Liver (tissue), 9 donors: ENCODE measurements around the gene USH2A. TPM values are rescaled to one million over a fixed set of nuclear protein-coding genes. Genes with fewer than 3 reads are reported as not detected.

Source experiments
- DNase-seq: peaks from one replicate; pipeline ENCODE4 v3.0.0-alpha.2; 2017; ENCODE audit warnings: low spot score
- H3K27ac ChIP-seq, 2 donors: one replicate each; pipeline ENCODE4 v1.7.0; 2013; ENCODE audit warnings: inconsistent platforms in 2 of 2, low read length in 2 of 2, control low read depth in 1 of 2, low read depth in 1 of 2, mild to moderate bottlenecking in 1 of 2
- H3K27me3 ChIP-seq, 4 donors: one replicate each; pipeline versions ENCODE4 v1.6.1 to v1.7.0; 2013; ENCODE audit warnings: low read length in 3 of 4, inconsistent platforms in 1 of 4, mild to moderate bottlenecking in 1 of 4, moderate library complexity in 1 of 4; ENCODE audit not compliant: control insufficient read depth in 4 of 4, insufficient read depth in 4 of 4
- H3K36me3 ChIP-seq, 4 donors: one replicate each; pipeline versions ENCODE4 v1.6.1 to v1.7.0; 2013; ENCODE audit warnings: low read length in 3 of 4, mild to moderate bottlenecking in 3 of 4, low read depth in 1 of 4, moderate library complexity in 1 of 4; ENCODE audit not compliant: control insufficient read depth in 4 of 4, insufficient read depth in 3 of 4
- H3K4me1 ChIP-seq, 4 donors: one replicate each; pipeline versions ENCODE4 v1.6.1 to v1.7.0; 2013; ENCODE audit warnings: low read length in 3 of 4, mild to moderate bottlenecking in 3 of 4, moderate library complexity in 1 of 4; ENCODE audit not compliant: control insufficient read depth in 4 of 4, insufficient read depth in 4 of 4
- H3K4me3 ChIP-seq, 3 donors: one replicate each; pipeline versions ENCODE4 v1.6.1 to v1.7.0; 2013; ENCODE audit warnings: low read length in 3 of 3, control low read depth in 1 of 3, low read depth in 1 of 3, mild to moderate bottlenecking in 1 of 3
- H3K9ac ChIP-seq, 2 donors: one replicate each; pipeline ENCODE4 v1.7.0; 2013; ENCODE audit warnings: low read length in 2 of 2, mild to moderate bottlenecking in 2 of 2, moderate library complexity in 2 of 2, control low read depth in 1 of 2, low read depth in 1 of 2
- H3K9me3 ChIP-seq, 4 donors: one replicate each; pipeline versions ENCODE4 v1.6.1 to v1.7.0; 2013; ENCODE audit warnings: low read length in 3 of 4; ENCODE audit not compliant: control insufficient read depth in 4 of 4
- EGR1 ChIP-seq, 2 donors: IDR thresholded peaks; 2 replicates each; pipeline ENCODE4 v1.6.1; 2016 to 2018; ENCODE audit warnings: antibody characterized with exemption in 2 of 2, low read depth in 2 of 2
- FOXA1 ChIP-seq: IDR thresholded peaks from 2 replicates; pipeline ENCODE4 v1.6.1; 2016; ENCODE audit warnings: antibody characterized with exemption
- FOXA2 ChIP-seq: IDR thresholded peaks from 2 replicates; pipeline ENCODE4 v1.6.1; 2016; ENCODE audit warnings: antibody characterized with exemption
- GABPA ChIP-seq, 2 donors: IDR thresholded peaks in 1 of 2; conservative IDR thresholded peaks in 1 of 2; 2 replicates each; pipeline ENCODE4 v1.6.1; 2016; ENCODE audit warnings: antibody characterized with exemption in 2 of 2, mild to moderate bottlenecking in 1 of 2, moderate library complexity in 1 of 2
- HNF4A ChIP-seq, 2 donors: conservative IDR thresholded peaks; 2 replicates each; pipeline ENCODE4 v1.6.1; 2016; ENCODE audit warnings: antibody characterized with exemption in 2 of 2, mild to moderate bottlenecking in 2 of 2
- HNF4G ChIP-seq: IDR thresholded peaks from 2 replicates; pipeline ENCODE4 v1.6.1; 2016; ENCODE audit warnings: antibody characterized with exemption
- JUND ChIP-seq, 2 donors: IDR thresholded peaks; 2 replicates each; pipeline ENCODE4 v1.6.1; 2016; ENCODE audit warnings: antibody characterized with exemption in 2 of 2
- NR2F2 ChIP-seq: IDR thresholded peaks from 2 replicates; pipeline ENCODE4 v1.6.1; 2016; ENCODE audit warnings: antibody characterized with exemption
- RAD21 ChIP-seq, 2 donors: IDR thresholded peaks; 2 replicates each; pipeline ENCODE4 v1.6.1; 2016; ENCODE audit warnings: antibody characterized with exemption in 2 of 2, mild to moderate bottlenecking in 2 of 2
- RXRA ChIP-seq, 2 donors: IDR thresholded peaks; 2 replicates each; pipeline ENCODE4 v1.6.1; 2017 to 2018; ENCODE audit warnings: antibody characterized with exemption in 2 of 2, mild to moderate bottlenecking in 1 of 2
- SP1 ChIP-seq: IDR thresholded peaks from 2 replicates; pipeline ENCODE4 v1.6.1; 2018; ENCODE audit warnings: antibody characterized with exemption, mild to moderate bottlenecking
- TAF1 ChIP-seq: conservative IDR thresholded peaks from 2 replicates; pipeline ENCODE4 v1.6.1; 2016; ENCODE audit warnings: antibody characterized with exemption, mild to moderate bottlenecking
- YY1 ChIP-seq: IDR thresholded peaks from 2 replicates; pipeline ENCODE4 v1.6.1; 2016; ENCODE audit warnings: antibody characterized with exemption, mild to moderate bottlenecking
- WGBS: extraction: QIAGEN DNeasy Blood & Tissue Kit; methylation state at CpG from one replicate; pipeline ENCODE4 v1.1.7; 2013; 5-methylcytosine and 5-hydroxymethylcytosine counted together
- polyA plus RNA-seq, 2 donors: library from polyadenylated mRNA; stranded (reverse) in 1 of 2; unstranded in 1 of 2; fragments of 200-250 nt in 1 of 2; fragments of >200 nt in 1 of 2; fragmentation: Nextera tagmentation in 1 of 2; extraction: Ambion mirVana in 1 of 2; gene quantifications; one replicate each; pipeline versions ENCODE4 v1.2.1 to v1.2.3, GENCODE V29; 2013 to 2015
- total RNA-seq, 2 donors: library from RNA; depleted of rRNA; stranded (reverse); fragments of >200 nt; gene quantifications; one replicate each; pipeline ENCODE4 v1.2.3, GENCODE V29; 2014
- TF ChIP-seq, protein P1 (sequence below): fragments of 150-350 bp; IDR thresholded peaks from 2 replicates; pipeline ENCODE4 v1.5.1; 2017; ENCODE audit warnings: improper control_type of control experiment, low read depth, low read length; ENCODE audit not compliant: missing input control
- TF ChIP-seq, protein P2 (sequence below): IDR thresholded peaks from 2 replicates; pipeline ENCODE4 v1.6.1; 2016; ENCODE audit warnings: antibody characterized with exemption, mild to moderate bottlenecking
- TF ChIP-seq, protein P3 (sequence below): IDR thresholded peaks from 2 replicates; pipeline ENCODE4 v1.6.1; 2016; ENCODE audit warnings: antibody characterized with exemption
- TF ChIP-seq, protein P4 (sequence below): IDR thresholded peaks from 2 replicates; pipeline ENCODE4 v1.6.1; 2016; ENCODE audit warnings: antibody characterized with exemption
- TF ChIP-seq, protein P5 (sequence below): IDR thresholded peaks from 2 replicates; pipeline ENCODE4 v1.6.1; 2016; ENCODE audit warnings: antibody characterized with exemption
- donor health status: healthy.
- donor health status: healthy.
- donor health status: healthy.
- donor health status: healthy.
- donor health status: healthy.

Gene USH2A
- total and polyA plus RNA-seq, 4 donors: 0.14 to 1.0 (median 0.31) TPM

DNA sequence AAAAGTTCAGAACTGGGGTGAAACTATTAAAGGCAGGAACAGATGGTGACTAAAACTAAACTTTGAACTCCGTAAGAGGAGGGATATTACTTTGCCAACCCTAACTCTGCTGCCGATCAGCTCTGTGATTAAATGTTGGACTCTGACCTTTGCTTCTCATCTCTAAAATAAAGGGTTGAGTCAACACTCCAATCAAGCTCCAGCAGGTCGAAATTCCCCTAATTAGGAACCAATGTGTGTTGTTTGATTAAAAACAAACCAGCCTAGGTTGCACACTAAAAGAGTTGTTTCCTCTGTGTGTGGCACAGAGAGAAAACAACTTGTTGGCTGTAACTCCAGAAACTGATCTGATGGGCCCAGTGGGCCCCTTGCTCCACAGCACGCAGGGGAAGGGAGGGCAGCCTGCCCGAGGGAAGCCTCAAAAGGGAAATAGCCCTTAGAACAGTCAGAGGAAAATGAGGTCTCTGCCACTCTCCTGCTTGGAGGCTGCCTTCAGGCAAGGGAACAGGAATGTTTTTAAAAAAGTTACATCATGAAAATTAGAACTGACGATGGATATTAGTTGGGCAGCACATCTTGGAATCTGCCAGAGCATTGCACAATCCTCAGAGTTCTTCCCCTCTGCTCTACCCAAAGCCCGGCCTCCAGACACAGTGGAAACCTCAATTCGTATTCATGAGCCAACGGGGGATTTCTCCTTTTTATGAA lies 786.8 kb downstream of the USH2A start:
- Histone ChIP-seq H3K27ac (peak overlapping the region; percentile 78 to 81), H3K9ac (peak overlapping the region in 1 of 2 donors; percentile 0), H3K4me1 (peaks cover 6 to 78% (median 54%) of the 10 kb centered on the region in 4 donors), H3K4me3 (peak overlapping the region; percentile 6 to 22 (median 7)), H3K9me3 (no peaks in the 10 kb centered on the region), H3K36me3 (peaks cover 0 to 8% (median 5%) of the 10 kb centered on the region in 4 donors), H3K27me3 (no peaks in the 10 kb centered on the region)
- 22% methylated on average over 9 of the region's 9 CpGs for WGBS
- TF ChIP-seq JUND (IDR thresholded peaks at IDR 0.05) (peak; percentile 82 to 86), HNF4A (conservative IDR thresholded peaks at IDR 0.05) (peak; percentile 96 to 98), HNF4G (peak; percentile 96), RXRA (IDR thresholded peaks at IDR 0.05) (peak; percentile 72 to 75), FOXA1 (peak; percentile 79), EGR1 (IDR thresholded peaks at IDR 0.05; ENCODE audit: low read depth in 2 of 2) (peak in 1 of 2 donors; percentile 46), SP1 (peak; percentile 99), GABPA (IDR thresholded peaks at IDR 0.05 in 1 of 2, conservative IDR thresholded peaks at IDR 0.05 in 1 of 2) (no peak), RAD21 (IDR thresholded peaks at IDR 0.05) (peak; percentile 25 to 31), NR2F2 (peak; percentile 45), TAF1 (peak; percentile 11), YY1 (peak; percentile 55), FOXA2 (peak; percentile 69)
- TF ChIP-seq, protein P1, sequence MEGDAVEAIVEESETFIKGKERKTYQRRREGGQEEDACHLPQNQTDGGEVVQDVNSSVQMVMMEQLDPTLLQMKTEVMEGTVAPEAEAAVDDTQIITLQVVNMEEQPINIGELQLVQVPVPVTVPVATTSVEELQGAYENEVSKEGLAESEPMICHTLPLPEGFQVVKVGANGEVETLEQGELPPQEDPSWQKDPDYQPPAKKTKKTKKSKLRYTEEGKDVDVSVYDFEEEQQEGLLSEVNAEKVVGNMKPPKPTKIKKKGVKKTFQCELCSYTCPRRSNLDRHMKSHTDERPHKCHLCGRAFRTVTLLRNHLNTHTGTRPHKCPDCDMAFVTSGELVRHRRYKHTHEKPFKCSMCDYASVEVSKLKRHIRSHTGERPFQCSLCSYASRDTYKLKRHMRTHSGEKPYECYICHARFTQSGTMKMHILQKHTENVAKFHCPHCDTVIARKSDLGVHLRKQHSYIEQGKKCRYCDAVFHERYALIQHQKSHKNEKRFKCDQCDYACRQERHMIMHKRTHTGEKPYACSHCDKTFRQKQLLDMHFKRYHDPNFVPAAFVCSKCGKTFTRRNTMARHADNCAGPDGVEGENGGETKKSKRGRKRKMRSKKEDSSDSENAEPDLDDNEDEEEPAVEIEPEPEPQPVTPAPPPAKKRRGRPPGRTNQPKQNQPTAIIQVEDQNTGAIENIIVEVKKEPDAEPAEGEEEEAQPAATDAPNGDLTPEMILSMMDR: no peak
- TF ChIP-seq, protein P2, sequence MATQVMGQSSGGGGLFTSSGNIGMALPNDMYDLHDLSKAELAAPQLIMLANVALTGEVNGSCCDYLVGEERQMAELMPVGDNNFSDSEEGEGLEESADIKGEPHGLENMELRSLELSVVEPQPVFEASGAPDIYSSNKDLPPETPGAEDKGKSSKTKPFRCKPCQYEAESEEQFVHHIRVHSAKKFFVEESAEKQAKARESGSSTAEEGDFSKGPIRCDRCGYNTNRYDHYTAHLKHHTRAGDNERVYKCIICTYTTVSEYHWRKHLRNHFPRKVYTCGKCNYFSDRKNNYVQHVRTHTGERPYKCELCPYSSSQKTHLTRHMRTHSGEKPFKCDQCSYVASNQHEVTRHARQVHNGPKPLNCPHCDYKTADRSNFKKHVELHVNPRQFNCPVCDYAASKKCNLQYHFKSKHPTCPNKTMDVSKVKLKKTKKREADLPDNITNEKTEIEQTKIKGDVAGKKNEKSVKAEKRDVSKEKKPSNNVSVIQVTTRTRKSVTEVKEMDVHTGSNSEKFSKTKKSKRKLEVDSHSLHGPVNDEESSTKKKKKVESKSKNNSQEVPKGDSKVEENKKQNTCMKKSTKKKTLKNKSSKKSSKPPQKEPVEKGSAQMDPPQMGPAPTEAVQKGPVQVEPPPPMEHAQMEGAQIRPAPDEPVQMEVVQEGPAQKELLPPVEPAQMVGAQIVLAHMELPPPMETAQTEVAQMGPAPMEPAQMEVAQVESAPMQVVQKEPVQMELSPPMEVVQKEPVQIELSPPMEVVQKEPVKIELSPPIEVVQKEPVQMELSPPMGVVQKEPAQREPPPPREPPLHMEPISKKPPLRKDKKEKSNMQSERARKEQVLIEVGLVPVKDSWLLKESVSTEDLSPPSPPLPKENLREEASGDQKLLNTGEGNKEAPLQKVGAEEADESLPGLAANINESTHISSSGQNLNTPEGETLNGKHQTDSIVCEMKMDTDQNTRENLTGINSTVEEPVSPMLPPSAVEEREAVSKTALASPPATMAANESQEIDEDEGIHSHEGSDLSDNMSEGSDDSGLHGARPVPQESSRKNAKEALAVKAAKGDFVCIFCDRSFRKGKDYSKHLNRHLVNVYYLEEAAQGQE: peak; percentile 65
- TF ChIP-seq, protein P3, sequence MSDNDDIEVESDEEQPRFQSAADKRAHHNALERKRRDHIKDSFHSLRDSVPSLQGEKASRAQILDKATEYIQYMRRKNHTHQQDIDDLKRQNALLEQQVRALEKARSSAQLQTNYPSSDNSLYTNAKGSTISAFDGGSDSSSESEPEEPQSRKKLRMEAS: peak; percentile 50
- TF ChIP-seq, protein P4, sequence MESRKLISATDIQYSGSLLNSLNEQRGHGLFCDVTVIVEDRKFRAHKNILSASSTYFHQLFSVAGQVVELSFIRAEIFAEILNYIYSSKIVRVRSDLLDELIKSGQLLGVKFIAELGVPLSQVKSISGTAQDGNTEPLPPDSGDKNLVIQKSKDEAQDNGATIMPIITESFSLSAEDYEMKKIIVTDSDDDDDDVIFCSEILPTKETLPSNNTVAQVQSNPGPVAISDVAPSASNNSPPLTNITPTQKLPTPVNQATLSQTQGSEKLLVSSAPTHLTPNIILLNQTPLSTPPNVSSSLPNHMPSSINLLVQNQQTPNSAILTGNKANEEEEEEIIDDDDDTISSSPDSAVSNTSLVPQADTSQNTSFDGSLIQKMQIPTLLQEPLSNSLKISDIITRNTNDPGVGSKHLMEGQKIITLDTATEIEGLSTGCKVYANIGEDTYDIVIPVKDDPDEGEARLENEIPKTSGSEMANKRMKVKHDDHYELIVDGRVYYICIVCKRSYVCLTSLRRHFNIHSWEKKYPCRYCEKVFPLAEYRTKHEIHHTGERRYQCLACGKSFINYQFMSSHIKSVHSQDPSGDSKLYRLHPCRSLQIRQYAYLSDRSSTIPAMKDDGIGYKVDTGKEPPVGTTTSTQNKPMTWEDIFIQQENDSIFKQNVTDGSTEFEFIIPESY: peak; percentile 34
- TF ChIP-seq, protein P5, sequence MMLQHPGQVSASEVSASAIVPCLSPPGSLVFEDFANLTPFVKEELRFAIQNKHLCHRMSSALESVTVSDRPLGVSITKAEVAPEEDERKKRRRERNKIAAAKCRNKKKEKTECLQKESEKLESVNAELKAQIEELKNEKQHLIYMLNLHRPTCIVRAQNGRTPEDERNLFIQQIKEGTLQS: peak; percentile 55
- DNase-seq: no peak
